Fibroblast of the aortic adventitia (primary cell): Measurements from ENCODE around the gene DMBX1. TPM values are rescaled to one million over a fixed set of nuclear protein-coding genes. Genes with fewer than 3 reads are reported as not detected.

Source experiments
- DNase-seq: peaks from one replicate; pipeline ENCODE4 v3.0.0-alpha.2; 2010; ENCODE audit warnings: low read depth
- H3K4me3 ChIP-seq: 2 replicates; pipeline ENCODE4 v1.5.1; 2011; ENCODE audit warnings: low read depth, mild to moderate bottlenecking, control low read depth, low read length, moderate library complexity
- total RNA-seq: library from RNA; depleted of rRNA; stranded (reverse); fragments of >200 nt; gene quantifications from 2 replicates; pipeline ENCODE4 v1.2.3, GENCODE V29; 2012; ENCODE audit warnings: low replicate concordance
- TF ChIP-seq, protein P1 (sequence below): IDR thresholded peaks from 2 replicates; pipeline ENCODE4 v1.5.1; 2011; ENCODE audit warnings: mild to moderate bottlenecking, low read length, control low read depth, inconsistent platforms; ENCODE audit not compliant: insufficient read depth

The DMBX1 gene
- total RNA-seq, 1 donor: not detected

DNA sequence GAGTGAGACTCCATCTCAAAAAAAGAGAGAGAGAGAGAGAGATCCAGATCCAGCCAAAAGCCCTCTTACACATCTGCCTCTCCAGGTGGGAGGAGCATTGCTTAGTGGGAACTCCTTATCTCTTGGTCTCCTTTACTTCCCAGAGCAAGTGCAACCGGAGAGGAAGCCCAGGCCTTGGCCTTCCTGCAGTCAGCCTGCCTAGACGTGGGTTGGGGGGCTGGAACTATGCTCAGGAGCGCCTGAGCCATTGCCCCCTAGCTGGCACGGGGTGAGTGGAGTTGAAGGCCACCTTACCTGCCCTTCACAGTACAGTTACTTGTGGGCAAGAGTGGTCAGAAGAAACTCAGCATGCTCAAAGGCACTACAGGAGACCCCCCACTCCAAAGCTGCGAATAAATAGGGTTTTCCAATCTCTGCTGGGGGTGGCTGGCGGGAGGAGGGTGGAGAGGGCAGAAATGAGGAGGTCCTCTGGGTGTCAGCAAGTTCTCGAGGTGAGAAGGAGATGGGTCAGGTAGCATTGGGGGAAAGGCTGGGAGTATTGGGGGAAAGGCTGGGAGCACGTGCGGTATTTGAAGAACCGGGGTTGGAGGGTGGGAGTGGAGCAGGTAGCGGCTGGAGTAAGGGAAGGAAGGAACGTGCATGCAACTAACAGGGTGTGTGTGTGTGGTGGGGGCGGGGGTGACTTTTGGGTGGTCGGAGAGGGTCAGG is 4.7 kb upstream of the DMBX1 start:
- no peak overlapping the region for H3K4me3 ChIP-seq
- TF ChIP-seq, protein P1, sequence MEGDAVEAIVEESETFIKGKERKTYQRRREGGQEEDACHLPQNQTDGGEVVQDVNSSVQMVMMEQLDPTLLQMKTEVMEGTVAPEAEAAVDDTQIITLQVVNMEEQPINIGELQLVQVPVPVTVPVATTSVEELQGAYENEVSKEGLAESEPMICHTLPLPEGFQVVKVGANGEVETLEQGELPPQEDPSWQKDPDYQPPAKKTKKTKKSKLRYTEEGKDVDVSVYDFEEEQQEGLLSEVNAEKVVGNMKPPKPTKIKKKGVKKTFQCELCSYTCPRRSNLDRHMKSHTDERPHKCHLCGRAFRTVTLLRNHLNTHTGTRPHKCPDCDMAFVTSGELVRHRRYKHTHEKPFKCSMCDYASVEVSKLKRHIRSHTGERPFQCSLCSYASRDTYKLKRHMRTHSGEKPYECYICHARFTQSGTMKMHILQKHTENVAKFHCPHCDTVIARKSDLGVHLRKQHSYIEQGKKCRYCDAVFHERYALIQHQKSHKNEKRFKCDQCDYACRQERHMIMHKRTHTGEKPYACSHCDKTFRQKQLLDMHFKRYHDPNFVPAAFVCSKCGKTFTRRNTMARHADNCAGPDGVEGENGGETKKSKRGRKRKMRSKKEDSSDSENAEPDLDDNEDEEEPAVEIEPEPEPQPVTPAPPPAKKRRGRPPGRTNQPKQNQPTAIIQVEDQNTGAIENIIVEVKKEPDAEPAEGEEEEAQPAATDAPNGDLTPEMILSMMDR: no peak
- DNase-seq: no peak

DNA sequence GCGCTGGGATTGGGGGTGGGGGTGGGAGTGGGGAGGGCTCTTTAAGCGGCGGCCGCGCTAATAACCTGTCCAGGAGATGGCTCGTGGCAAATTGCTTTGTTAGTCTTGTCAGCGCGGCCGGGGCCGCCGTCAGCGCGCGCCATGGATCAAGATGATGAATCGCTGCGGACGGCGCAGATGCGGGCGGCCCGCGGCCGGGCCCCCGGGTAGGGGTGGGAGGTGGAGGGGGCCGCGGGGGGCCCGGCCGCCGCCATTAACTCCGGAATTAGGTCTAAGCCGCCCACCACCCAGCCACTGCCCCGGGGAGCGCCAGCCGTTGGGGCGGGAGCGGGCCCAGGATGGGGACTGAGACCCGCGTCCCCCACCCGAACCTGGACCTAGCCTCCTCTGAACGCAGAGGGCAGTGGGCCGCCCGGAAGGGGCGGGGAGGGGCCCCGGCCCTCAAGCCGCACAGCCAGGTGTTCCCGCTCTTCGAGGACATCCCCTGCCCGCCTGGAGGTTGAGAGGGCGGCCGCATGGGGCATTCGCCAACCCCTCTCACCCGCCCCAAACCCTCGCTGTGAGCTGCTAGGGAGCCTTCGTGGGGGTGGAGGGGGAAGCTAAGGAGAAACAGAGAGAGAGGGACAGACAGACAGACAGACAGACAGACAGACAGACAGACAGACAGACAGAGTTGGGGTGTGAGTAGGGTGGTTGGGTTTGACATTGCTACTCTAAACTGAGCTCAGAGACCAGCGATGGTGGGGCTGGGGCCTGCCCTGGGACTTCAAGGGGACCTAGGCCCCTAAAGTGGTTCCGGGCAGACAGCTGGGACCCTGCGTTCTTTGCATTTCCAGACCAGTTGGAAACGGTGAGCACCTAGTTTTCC is 3.8 kb upstream of the DMBX1 start:
- TF ChIP-seq, protein P1: no peak
- no peak overlapping the region for H3K4me3 ChIP-seq
- DNase-seq: no peak

DNA sequence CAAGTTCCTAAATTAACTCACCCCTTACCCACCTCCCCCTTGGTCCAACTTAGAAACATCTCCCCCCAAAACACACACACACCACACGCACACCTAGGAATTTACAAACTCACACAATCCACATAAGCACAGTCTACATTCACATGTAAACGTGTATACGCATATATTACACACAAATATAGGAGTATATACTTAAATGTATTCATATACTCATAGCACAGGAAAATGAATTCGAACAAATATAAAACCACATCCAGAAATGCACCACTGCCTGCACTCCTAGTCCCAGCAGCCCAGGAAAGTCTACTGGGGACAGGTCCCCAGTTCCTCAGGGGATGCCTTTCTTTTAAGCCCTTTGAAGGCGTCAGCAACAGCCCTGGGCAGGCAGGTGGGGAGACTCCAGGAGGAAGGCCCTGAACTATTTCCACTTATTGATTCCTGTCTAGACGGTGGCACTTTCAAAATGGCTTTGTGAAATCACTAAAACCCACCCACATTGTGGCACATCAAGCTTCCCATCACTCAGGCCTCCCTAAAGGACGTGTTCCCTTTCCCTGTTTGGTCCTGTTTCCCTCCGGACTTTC is 3.1 kb upstream of the DMBX1 start:
- H3K4me3 ChIP-seq: no peak overlapping the region
- TF ChIP-seq, protein P1: no peak
- DNase-seq: no peak

DNA sequence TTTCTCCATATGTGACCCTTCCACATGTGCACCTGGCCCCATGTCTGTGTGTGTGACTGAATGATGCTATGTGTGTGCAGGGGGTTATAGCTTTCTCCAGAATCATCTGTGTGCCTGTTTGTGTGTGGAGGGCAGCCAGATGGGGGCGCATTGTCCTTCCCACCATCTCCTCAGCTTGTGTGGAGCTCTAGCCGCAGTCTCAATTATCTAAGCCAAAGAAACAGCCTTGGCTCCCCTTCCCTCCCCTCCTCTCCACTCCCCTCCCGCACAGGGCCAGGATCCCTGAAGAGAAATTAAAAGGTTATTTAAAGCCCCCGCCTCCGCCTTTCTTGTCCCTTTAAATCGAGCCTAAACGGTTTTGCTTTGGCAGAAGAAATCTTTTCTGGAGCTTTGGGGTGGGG is 1.8 kb upstream of the DMBX1 start:
- no peak overlapping the region for H3K4me3 ChIP-seq
- TF ChIP-seq, protein P1: no peak
- no peak for DNase-seq

DNA sequence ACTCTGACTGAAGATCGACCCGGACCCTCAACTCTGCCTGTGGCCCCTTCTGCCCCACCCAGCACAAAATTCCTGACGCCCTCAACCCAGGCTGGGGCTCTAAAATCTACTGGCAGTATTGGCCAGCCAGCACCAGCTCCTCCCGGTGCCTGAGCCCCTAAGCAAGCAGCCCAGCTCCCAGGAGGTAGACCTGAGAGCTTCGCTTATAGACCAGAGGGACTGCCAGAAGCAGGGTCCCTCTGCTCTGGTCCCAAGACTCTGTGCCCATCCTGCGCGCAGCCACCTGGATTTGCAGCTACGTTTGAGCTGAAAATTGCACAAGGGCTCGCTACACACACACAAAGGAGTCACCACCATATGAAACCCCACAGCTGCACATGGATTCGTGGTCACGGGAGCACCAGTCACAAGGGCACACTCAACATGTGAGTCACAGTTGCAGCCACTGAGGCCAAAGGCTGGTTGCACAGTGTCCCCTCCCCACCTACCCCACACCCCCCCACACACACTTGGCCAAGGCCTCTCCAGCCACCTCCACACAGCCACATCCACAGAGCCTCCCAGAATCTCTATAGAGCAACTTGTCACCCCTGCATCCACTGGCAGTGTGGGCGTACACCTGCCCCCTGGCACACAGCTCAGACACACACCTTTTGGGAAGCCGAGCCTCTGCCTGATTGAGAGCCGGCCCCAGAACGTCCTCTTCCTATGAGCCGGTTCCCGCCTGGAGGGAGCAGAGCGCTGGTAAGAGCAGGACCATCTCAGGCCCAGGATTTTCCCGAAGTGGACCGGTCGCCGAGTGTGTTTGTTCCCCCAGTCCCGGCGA is 1.1 kb upstream of the DMBX1 start:
- no peak for DNase-seq
- no peak overlapping the region for H3K4me3 ChIP-seq
- TF ChIP-seq, protein P1: no peak

DNA sequence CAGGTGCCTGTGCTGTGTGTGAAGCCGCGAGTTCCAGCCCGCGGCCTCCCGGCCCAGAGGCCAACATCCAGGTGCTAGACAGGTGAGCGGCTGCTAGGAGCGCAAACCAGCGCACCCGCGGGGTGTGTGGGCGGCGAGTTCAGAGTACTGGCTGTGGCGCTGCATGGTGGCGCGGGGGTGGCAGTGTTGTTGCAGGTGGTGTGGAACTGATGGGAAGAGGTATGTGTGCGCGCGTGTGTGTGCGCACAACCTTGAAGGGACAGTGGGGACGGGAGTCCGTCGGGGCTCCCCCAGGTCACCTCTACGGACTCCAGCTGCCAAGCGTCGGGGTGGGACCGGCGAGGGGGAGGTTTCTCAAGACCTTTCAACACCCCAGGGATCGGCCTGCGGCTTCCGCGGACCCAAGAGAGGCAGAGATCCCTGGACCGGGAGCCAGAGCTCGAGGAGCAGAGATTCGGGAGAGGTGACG is 433 bp upstream of the DMBX1 start:
- TF ChIP-seq, protein P1: no peak
- no peak overlapping the region for H3K4me3 ChIP-seq
- no peak for DNase-seq
